ENCODE results near the gene ST8SIA4. TPM values are rescaled to one million over a fixed set of nuclear protein-coding genes. Genes with fewer than 3 reads are reported as not detected.
"Not testable (repeated sequence)": the region's sequence is repeated elsewhere in the genome, so short reads cannot be mapped to it uniquely, and the experiment has no call there.

Gene ST8SIA4
- total and polyA plus RNA-seq, 5 donors from 2014 or later = 18.8 to 55.2 (median 29.5) TPM

DNA sequence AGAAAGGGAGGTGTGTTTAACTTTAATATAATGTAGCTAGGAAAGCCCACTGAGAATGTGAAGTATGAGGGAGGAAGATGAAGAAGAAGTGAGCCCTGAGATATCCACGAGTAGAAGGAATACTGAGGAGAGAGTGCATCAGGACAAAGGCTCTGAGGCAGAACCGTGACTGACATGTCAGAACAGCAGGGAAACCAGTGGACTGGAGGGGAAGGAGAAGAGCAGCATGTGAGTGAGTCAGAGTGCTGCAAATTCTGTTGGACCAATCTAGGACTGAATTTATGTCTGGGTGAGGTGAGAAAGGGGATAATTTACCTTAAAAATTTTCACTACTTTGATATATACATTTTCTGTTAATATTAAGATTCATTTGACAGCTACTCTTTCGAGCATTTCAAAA lies 110.3 kb downstream of the ST8SIA4 start:
- no peaks in the 10 kb centered on the region for H3K36me3 ChIP-seq (ENCODE audit: control insufficient read depth, insufficient read depth, low read length)
- H3K27ac Mint-ChIP-seq = no peak overlapping the region
- peaks cover 4% of the 10 kb centered on the region for H3K27me3 Mint-ChIP-seq

DNA sequence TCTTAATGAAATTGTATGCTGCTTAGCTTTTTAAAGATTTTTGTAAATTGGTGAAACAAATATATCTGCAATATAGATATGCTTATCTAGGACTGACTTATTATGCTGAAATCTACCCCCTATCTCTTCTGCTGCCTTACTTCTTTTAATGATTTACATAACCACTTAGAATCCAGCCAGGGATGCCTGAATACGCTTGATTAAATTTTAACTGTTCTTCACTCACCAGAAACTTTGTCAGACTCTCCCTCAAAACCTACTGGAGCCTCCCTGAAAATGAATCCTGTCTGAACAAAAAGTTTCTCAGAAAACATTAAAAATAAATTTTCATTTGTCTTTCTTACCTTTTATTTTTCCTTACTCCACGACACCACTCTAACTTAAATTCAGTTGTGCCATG lies 111.7 kb downstream of the ST8SIA4 start:
- ATAC-seq (ENCODE audit: low read depth in 2 of 2) (no peak), DNase-seq (no peak)
- H3K4me1 Mint-ChIP-seq = peaks cover 0 to 3% (median 1%) of the 10 kb centered on the region in 4 donors
- Histone ChIP-seq H3K9me3 (ENCODE audit: control insufficient read depth in 2 of 2, low read length in 2 of 2) (peaks cover 4 to 9% of the 10 kb centered on the region in 2 experiments), H3K27ac (ENCODE audit: insufficient read depth, low read length, poor library complexity, severe bottlenecking) (no peak overlapping the region), H3K4me1 (ENCODE audit: control insufficient read depth, insufficient read depth, low read length, poor library complexity, severe bottlenecking) (no peaks in the 10 kb centered on the region), H3K4me3 (ENCODE audit: low read depth, low read length) (no peak overlapping the region), H3K27me3 (ENCODE audit: control insufficient read depth, insufficient read depth, low read length) (no peaks in the 10 kb centered on the region), H3K36me3 (ENCODE audit: control insufficient read depth, insufficient read depth, low read length) (no peaks in the 10 kb centered on the region)
- H3K36me3 Mint-ChIP-seq = peaks cover 4% of the 10 kb centered on the region
- peaks cover 0 to 15% (median 3%) of the 10 kb centered on the region in 7 donors for H3K9me3 Mint-ChIP-seq
- no peak overlapping the region for H3K27ac Mint-ChIP-seq
- H3K4me3 Mint-ChIP-seq = no peak overlapping the region
- H3K27me3 Mint-ChIP-seq = peaks cover 4% of the 10 kb centered on the region

More for the DNA sequence above, 110.3 kb downstream of the ST8SIA4 start:
- H3K27ac ChIP-seq (ENCODE audit: insufficient read depth, low read length, poor library complexity, severe bottlenecking) = no peak overlapping the region
- no peaks in the 10 kb centered on the region for H3K27me3 ChIP-seq (ENCODE audit: control insufficient read depth, insufficient read depth, low read length)
- H3K36me3 Mint-ChIP-seq = peaks cover 4% of the 10 kb centered on the region
- no peak overlapping the region for H3K4me3 ChIP-seq (ENCODE audit: low read depth, low read length)
- peaks cover 4 to 9% of the 10 kb centered on the region in 2 experiments for H3K9me3 ChIP-seq (ENCODE audit: control insufficient read depth in 2 of 2, low read length in 2 of 2)
- DNase-seq = no peak
- no peaks in the 10 kb centered on the region for H3K4me1 ChIP-seq (ENCODE audit: control insufficient read depth, insufficient read depth, low read length, poor library complexity, severe bottlenecking)
- no peak overlapping the region for H3K4me3 Mint-ChIP-seq
- peaks cover 0 to 15% (median 3%) of the 10 kb centered on the region in 7 donors for H3K9me3 Mint-ChIP-seq
- peaks cover 0 to 3% (median 0%) of the 10 kb centered on the region in 4 donors for H3K4me1 Mint-ChIP-seq
- ATAC-seq (ENCODE audit: low read depth in 2 of 2) = no peak

DNA sequence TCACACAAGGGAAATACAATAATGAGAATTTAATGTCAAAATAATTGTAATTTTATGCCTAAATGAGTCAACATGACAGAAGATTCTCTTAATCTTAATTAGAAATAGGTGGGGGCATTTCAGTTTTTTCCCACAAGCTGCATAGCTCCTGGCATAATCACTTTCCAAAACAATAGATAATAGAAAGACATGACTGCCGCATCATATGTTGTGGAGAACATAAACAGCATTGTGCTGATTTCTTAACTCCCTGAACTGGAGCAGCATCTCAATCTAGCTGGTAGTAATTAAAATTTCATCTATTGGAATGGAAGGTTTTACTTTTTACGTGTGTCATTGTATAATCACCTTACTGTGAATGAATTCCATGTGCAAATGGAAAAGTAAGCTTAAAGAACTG lies 112.1 kb downstream of the ST8SIA4 start:
- Histone ChIP-seq H3K36me3 (ENCODE audit: control insufficient read depth, insufficient read depth, low read length) (no peaks in the 10 kb centered on the region), H3K27me3 (ENCODE audit: control insufficient read depth, insufficient read depth, low read length) (no peaks in the 10 kb centered on the region), H3K4me1 (ENCODE audit: control insufficient read depth, insufficient read depth, low read length, poor library complexity, severe bottlenecking) (no peaks in the 10 kb centered on the region), H3K9me3 (ENCODE audit: control insufficient read depth in 2 of 2, low read length in 2 of 2) (peaks cover 4 to 9% of the 10 kb centered on the region in 2 experiments), H3K4me3 (ENCODE audit: low read depth, low read length) (no peak overlapping the region), H3K27ac (ENCODE audit: insufficient read depth, low read length, poor library complexity, severe bottlenecking) (no peak overlapping the region)
- Mint-ChIP-seq H3K4me3 (no peak overlapping the region), H3K27ac (no peak overlapping the region), H3K27me3 (peaks cover 4% of the 10 kb centered on the region), H3K36me3 (peaks cover 4% of the 10 kb centered on the region), H3K4me1 (peaks cover 0 to 6% (median 1%) of the 10 kb centered on the region in 4 donors), H3K9me3 (peaks cover 0 to 15% (median 3%) of the 10 kb centered on the region in 7 donors)
- DNase-seq = no peak
- no peak for ATAC-seq (ENCODE audit: low read depth in 2 of 2)

DNA sequence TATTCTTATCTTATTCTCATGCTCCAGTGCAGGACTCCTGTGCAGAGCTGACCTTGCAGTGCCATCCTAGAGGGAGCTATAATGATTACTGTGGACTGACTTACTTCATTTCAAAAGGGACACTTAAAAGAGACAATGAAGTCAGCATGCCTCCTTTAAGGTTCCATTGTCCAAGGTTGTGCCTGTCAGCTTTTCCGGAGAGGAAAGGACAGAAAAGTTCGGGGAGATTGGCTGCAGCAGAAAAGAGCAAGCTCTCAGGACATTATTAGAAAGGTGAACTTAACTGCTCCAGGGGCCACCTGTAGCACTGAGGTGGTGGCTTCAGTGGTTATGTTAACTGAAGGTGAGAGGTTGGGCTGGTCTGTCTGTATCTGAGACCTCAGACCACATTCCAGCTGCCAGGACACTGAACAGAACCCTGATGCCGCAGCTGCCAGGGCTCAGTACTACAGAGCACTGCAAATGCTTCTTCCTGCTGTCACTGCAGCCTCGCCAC lies 112.9 kb downstream of the ST8SIA4 start:
- Histone ChIP-seq H3K27me3 (ENCODE audit: control insufficient read depth, insufficient read depth, low read length) (no peaks in the 10 kb centered on the region), H3K4me1 (ENCODE audit: control insufficient read depth, insufficient read depth, low read length, poor library complexity, severe bottlenecking) (no peaks in the 10 kb centered on the region), H3K27ac (ENCODE audit: insufficient read depth, low read length, poor library complexity, severe bottlenecking) (no peak overlapping the region), H3K9me3 (ENCODE audit: control insufficient read depth in 2 of 2, low read length in 2 of 2) (peaks cover 4 to 9% of the 10 kb centered on the region in 2 experiments), H3K36me3 (ENCODE audit: control insufficient read depth, insufficient read depth, low read length) (no peaks in the 10 kb centered on the region), H3K4me3 (ENCODE audit: low read depth, low read length) (no peak overlapping the region)
- Mint-ChIP-seq H3K9me3 (peaks cover 0 to 14% (median 3%) of the 10 kb centered on the region in 7 donors), H3K4me1 (peaks cover 0 to 6% (median 1%) of the 10 kb centered on the region in 4 donors), H3K4me3 (no peak overlapping the region), H3K36me3 (peaks cover 4% of the 10 kb centered on the region), H3K27me3 (peaks cover 4% of the 10 kb centered on the region), H3K27ac (peak overlapping the region in 1 of 3 donors; percentile 85)
- ATAC-seq (ENCODE audit: low read depth in 2 of 2) (no peak), DNase-seq (no peak)

DNA sequence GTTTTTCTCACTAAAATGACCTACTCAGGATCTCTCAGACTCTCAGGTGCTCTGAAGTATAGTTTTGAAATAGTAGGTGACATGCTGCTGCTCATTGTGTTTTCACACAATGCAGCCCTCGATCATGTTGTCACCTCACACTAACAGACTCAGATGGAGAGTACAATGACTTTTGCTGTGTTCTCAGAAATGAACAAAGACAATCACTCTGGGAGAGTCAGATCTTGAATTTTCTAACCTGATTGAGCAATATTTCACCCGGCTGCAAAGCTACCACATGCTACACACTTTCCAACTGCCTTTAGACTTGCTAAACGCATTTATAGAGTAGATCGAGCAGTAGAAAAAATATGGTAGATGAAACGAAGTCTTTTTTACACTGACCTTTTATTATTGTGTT lies 113.4 kb downstream of the ST8SIA4 start:
- Histone ChIP-seq H3K27me3 (ENCODE audit: control insufficient read depth, insufficient read depth, low read length) (no peaks in the 10 kb centered on the region), H3K9me3 (ENCODE audit: control insufficient read depth in 2 of 2, low read length in 2 of 2) (peaks cover 4 to 9% of the 10 kb centered on the region in 2 experiments), H3K36me3 (ENCODE audit: control insufficient read depth, insufficient read depth, low read length) (no peaks in the 10 kb centered on the region), H3K4me3 (ENCODE audit: low read depth, low read length) (no peak overlapping the region), H3K4me1 (ENCODE audit: control insufficient read depth, insufficient read depth, low read length, poor library complexity, severe bottlenecking) (no peaks in the 10 kb centered on the region), H3K27ac (ENCODE audit: insufficient read depth, low read length, poor library complexity, severe bottlenecking) (no peak overlapping the region)
- peaks cover 0 to 7% (median 1%) of the 10 kb centered on the region in 4 donors for H3K4me1 Mint-ChIP-seq
- no peak for ATAC-seq (ENCODE audit: low read depth in 2 of 2)
- H3K9me3 Mint-ChIP-seq = peaks cover 0 to 14% (median 3%) of the 10 kb centered on the region in 7 donors
- H3K36me3 Mint-ChIP-seq = peaks cover 4% of the 10 kb centered on the region
- peaks cover 4% of the 10 kb centered on the region for H3K27me3 Mint-ChIP-seq
- no peak overlapping the region for H3K27ac Mint-ChIP-seq
- DNase-seq = no peak
- H3K4me3 Mint-ChIP-seq = no peak overlapping the region

DNA sequence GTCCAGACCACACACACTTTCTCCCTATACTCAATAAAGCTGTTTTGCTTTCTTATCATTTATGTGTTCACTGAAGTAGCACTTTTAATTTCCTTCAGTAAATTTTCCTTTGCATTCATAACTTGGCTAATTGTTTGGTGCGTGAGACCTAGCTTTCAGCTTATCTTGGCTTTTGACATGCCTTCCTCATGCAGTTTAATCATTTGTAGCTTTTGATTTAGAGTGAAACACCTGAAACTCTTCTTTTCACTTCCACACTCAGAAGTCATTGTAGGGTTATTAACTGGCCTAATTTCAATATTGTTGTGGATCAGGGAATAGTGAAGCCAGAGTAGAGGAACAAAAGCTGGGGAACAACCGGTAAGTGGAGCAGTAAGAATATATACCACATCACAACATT lies 114.7 kb downstream of the ST8SIA4 start:
- DNase-seq (no peak), ATAC-seq (ENCODE audit: low read depth in 2 of 2) (no peak)
- Mint-ChIP-seq H3K4me1 (peaks cover 0 to 13% (median 1%) of the 10 kb centered on the region in 4 donors), H3K4me3 (no peak overlapping the region), H3K36me3 (peaks cover 4% of the 10 kb centered on the region), H3K27ac (no peak overlapping the region), H3K9me3 (peaks cover 0 to 14% (median 4%) of the 10 kb centered on the region in 7 donors), H3K27me3 (peaks cover 4% of the 10 kb centered on the region)
- no peak overlapping the region for H3K27ac ChIP-seq (ENCODE audit: insufficient read depth, low read length, poor library complexity, severe bottlenecking)
- H3K4me1 ChIP-seq (ENCODE audit: control insufficient read depth, insufficient read depth, low read length, poor library complexity, severe bottlenecking) = no peaks in the 10 kb centered on the region
- H3K4me3 ChIP-seq (ENCODE audit: low read depth, low read length) = no peak overlapping the region
- no peaks in the 10 kb centered on the region for H3K27me3 ChIP-seq (ENCODE audit: control insufficient read depth, insufficient read depth, low read length)
- no peaks in the 10 kb centered on the region for H3K9me3 ChIP-seq (ENCODE audit: control insufficient read depth in 2 of 2, low read length in 2 of 2)
- no peaks in the 10 kb centered on the region for H3K36me3 ChIP-seq (ENCODE audit: control insufficient read depth, insufficient read depth, low read length)

DNA sequence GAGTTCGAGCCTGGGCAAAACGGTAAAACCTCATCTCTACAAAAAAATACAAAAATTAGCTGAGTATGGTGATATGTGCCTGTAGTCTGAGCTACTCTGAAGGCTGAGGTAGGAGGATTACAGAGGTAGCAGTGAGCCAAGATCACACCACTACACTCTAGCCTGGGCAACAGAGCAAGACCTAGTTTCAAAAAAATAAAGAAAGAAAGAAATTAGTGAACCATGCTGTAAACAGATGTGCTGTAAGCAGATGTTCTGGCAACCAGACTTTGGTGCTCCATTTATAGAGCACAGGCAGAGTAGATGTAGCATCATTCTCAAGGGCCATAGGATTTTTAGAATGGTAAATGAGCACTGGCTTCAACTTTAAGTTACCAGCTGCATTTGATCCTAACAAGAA lies 115.4 kb downstream of the ST8SIA4 start:
- H3K4me1 ChIP-seq (ENCODE audit: control insufficient read depth, insufficient read depth, low read length, poor library complexity, severe bottlenecking) = no peaks in the 10 kb centered on the region
- Mint-ChIP-seq H3K4me3 (no peak overlapping the region), H3K9me3 (peaks cover 0 to 7% (median 2%) of the 10 kb centered on the region in 7 donors), H3K36me3 (peaks cover 3% of the 10 kb centered on the region), H3K27me3 (peaks cover 4% of the 10 kb centered on the region), H3K27ac (no peak overlapping the region), H3K4me1 (peaks cover 0 to 13% (median 1%) of the 10 kb centered on the region in 4 donors)
- no peak for DNase-seq
- no peaks in the 10 kb centered on the region for H3K27me3 ChIP-seq (ENCODE audit: control insufficient read depth, insufficient read depth, low read length)
- H3K27ac ChIP-seq (ENCODE audit: insufficient read depth, low read length, poor library complexity, severe bottlenecking) = no peak overlapping the region
- H3K4me3 ChIP-seq (ENCODE audit: low read depth, low read length) = no peak overlapping the region
- ATAC-seq (ENCODE audit: low read depth in 2 of 2) = no peak
- no peaks in the 10 kb centered on the region for H3K36me3 ChIP-seq (ENCODE audit: control insufficient read depth, insufficient read depth, low read length)
- no peaks in the 10 kb centered on the region for H3K9me3 ChIP-seq (ENCODE audit: control insufficient read depth in 2 of 2, low read length in 2 of 2)

DNA sequence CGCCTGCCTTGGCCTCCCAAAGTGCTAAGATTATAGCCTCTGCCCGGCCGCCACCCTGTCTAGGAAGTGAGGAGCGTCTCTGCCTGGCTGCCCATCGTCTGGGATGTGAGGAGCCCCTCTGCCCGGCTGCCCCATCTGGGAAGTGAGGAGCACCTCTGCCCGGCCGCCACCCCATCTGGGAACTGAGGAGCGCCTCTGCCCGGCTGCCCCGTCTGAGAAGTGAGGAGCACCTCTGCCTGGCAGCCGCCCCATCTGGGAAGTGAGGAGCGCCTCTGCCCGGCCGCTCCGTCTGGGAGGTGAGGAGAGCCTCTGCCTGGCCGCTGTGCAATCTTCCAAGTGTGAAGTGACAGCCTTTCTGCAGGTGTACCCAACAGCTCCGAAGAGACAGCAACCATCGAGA lies 117.5 kb downstream of the ST8SIA4 start:
- H3K36me3 ChIP-seq (ENCODE audit: control insufficient read depth, insufficient read depth, low read length); H3K27me3 ChIP-seq (ENCODE audit: control insufficient read depth, insufficient read depth, low read length); H3K27ac Mint-ChIP-seq; H3K36me3 Mint-ChIP-seq; ATAC-seq (ENCODE audit: low read depth in 2 of 2); H3K4me3 Mint-ChIP-seq; H3K9me3 Mint-ChIP-seq; H3K27ac ChIP-seq (ENCODE audit: insufficient read depth, low read length, poor library complexity, severe bottlenecking); H3K9me3 ChIP-seq (ENCODE audit: control insufficient read depth in 2 of 2, low read length in 2 of 2); DNase-seq; H3K4me3 ChIP-seq (ENCODE audit: low read depth, low read length); H3K4me1 ChIP-seq (ENCODE audit: control insufficient read depth, insufficient read depth, low read length, poor library complexity, severe bottlenecking); H3K27me3 Mint-ChIP-seq: not testable (repeated sequence)
- H3K4me1 Mint-ChIP-seq = peaks cover 6 to 20% (median 8%) of the 10 kb centered on the region in 4 donors
